HG02938 (cell line): ENCODE results near the gene KIF13A.
"Not testable (repeated sequence)": the region's sequence is repeated elsewhere in the genome, so short reads cannot be mapped to it uniquely, and the experiment has no call there.

ENCODE experiments used
- ATAC-seq: cut with Tn5 transposase; IDR thresholded peaks from one replicate; pipeline ENCODE4 v1.9.1; 2021; ENCODE audit warnings: mild to moderate bottlenecking, moderate library complexity; ENCODE audit not compliant: unreplicated experiment

The KIF13A gene

GRCh38 chr6:17813542-17813941 is 173.9 kb downstream of the KIF13A start:
- no peak for ATAC-seq

DNA sequence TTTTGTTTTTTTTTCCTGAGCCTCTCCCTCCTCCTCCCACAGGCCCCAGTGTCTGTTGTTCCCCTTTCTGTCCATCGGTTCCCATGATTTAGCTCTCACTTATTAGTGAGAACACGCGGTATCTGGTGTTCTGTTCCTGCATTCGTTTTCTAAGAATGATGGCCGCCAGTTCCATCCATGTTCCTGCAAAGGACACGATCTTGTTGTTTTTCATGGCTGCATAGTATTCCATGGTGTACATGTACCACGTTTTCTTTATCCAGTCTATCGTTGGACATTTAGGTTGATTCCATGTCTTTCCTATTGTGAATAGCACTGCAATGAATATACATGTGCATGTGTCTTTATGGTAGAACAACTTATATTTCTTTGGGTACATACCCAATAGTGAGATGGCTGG is 175.1 kb downstream of the KIF13A start:
- ATAC-seq = no peak

- ATAC-seq = no peak
Measured at GRCh38 chr6:17808609-17809008, 178.8 kb downstream of the KIF13A start.

GRCh38 chr6:17807431-17807830 is 180.0 kb downstream of the KIF13A start:
- ATAC-seq = not testable (repeated sequence)

GRCh38 chr6:17803409-17803808 is 184.0 kb downstream of the KIF13A start:
- ATAC-seq = no peak

- ATAC-seq = no peak
Measured at GRCh38 chr6:17798477-17799154, 188.8 kb downstream of the KIF13A start.

- no peak for ATAC-seq
Measured at GRCh38 chr6:17790489-17790888, 196.9 kb downstream of the KIF13A start.

DNA sequence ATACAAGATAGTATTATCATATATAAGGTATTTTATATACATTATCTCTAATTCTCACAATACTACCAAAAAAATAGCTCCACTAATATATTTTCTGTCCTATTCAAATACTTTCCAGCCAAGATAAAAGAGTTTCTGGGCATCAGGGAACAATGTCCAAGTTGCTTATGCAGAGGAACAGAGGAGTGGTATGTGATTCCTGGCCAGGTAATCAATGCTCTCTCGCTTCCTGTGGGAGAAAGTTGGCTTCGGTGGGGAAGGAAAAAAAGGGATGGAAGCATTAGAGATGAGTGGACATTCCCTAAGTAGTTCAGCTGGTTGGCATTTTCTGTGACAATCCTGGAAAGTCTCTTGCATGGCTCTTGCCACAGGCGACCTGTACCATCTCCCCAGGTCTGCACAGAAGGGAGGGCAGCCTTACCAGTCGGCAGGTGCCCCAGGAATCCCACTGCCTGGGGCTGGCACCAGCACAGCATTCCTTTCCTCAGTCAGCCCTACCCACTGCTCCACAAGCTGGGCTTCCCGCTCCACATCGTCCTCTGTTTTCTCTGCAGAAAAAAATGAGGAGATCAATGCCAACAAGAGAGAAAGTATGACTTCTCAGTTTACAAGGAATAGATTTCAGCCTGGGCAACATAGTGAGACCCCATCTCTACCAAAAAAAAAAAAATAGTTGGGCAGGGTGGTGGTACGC is 202.2 kb downstream of the KIF13A start:
- ATAC-seq = no peak

GRCh38 chr6:17780061-17780460 is 207.4 kb downstream of the KIF13A start:
- no peak for ATAC-seq

DNA sequence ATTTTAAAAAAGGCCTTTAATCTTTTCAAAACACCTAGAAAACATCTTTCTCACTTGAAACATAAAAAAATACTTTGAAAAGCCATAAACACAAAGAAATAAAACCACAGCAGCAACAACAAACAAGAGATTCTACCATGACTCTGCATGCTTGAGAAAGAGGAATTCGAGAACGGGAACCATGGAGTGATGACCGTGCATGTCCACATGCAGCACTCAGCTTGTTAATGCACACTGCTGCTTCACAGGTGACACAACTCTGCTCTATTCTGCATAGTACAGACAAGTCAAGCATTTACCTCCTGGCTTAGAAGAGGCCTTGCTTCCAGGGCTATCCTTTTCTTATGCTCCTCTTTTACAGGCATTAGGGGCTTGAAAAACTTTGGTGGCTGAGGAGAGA is 215.8 kb downstream of the KIF13A start:
- ATAC-seq = no peak

- ATAC-seq = no peak
Measured at GRCh38 chr6:17768881-17769280, 218.6 kb downstream of the KIF13A start.

DNA sequence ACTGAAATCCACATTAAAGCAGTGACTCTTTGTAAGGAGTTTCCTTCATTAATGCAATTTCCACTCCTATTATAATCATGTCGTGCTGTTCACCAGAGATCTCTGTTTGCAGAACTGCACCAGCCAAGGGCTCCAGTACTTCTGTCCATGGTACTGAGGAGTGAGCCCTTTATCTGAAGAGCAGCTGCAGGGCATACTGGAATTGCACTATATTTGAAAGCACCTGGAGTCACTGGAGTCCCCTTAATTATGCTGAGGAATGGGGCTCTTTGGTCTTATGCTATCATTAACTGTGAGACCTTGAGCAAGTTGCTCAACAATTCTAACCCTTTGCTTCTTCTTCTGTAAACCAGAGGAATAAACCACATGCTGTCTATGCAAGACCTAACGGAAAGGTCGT is 219.0 kb downstream of the KIF13A start:
- no peak for ATAC-seq

- ATAC-seq = no peak
Measured at GRCh38 chr6:17762651-17763050, 224.8 kb downstream of the KIF13A start.

- no peak for ATAC-seq
Measured at GRCh38 chr6:17758119-17758518, 229.3 kb downstream of the KIF13A start.

GRCh38 chr6:17754254-17754653 is 233.2 kb downstream of the KIF13A start:
- no peak for ATAC-seq

- not testable (repeated sequence) for ATAC-seq
Measured at GRCh38 chr6:17745324-17745723, 242.1 kb downstream of the KIF13A start.

DNA sequence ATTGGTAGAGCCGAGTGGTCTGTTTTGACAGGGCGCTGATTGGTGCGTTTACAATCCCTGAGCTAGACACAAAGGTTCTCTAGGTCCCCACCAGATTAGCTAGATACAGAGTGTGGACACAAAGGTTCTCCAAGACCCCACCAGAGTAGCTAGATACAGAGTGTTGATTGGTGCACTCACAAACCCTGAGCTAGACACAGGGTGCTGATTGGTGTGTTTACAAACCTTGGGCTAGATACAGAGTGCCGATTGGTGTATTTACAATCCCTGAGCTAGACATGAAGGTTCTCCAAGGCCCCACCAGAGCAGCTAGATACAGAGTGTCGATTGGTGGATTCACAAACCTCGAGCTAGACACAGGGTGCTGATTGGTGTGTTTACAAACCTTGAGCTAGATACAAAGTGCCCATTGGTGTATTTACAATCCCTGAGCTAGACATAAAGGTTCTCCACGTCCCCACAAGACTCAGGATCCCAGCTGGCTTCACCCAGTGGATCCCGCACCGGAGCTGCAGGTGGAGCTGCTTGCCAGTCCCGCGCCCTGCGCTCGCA is 242.6 kb downstream of the KIF13A start:
- not testable (repeated sequence) for ATAC-seq

- no peak for ATAC-seq
Measured at GRCh38 chr6:17744019-17744756, 243.2 kb downstream of the KIF13A start.

DNA sequence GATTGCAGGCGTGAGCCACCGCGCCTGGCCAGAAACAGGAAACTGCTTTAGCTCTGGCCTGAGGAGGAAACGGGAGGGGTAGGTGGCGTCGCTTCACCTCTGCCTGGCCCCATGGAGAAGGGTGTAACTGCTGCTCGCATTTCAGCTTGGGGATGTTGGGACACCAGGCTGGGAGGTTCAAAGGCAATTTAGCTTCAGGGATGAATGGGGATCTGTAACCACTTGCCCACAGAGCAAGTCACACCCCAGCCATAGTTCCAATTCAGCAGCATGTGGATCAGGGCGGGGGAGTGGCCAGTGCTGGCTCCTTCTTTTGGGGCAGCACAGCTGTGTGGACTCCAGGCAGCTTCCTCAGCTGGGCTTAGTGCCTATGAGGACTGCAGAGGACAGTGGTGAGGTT is 245.9 kb downstream of the KIF13A start:
- no peak for ATAC-seq

DNA sequence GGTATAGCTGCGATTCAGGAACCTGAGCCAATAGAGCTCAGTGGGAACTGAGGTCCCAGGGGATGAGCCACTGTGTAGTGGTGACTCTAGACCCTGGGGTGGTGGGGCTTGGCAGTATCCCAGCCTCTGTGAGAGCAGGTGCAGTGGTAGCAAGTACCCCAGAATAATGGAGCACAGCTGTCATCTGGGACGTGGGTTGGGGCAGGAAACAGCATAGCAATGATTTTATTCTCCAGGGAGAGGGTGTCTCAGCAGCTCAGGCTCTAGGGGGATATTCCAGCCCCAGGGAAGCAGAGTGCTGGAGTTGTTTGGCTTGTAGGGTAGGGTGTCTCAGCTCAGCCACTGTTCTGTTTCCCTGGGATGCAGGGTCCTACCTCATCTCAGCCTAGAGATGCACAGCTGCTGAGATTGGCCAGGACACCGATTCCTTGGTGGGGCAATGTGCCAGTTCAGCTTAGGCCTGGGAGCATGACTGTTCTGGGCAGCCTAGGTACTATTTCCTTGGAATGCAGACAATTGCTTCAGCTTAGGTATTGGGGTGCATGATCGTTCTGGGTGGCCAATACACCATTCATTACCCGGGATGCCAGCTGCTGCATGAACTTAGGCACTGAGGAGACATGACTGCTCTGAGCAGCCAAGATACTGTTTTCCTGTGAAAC is 246.7 kb downstream of the KIF13A start:
- no peak for ATAC-seq

DNA sequence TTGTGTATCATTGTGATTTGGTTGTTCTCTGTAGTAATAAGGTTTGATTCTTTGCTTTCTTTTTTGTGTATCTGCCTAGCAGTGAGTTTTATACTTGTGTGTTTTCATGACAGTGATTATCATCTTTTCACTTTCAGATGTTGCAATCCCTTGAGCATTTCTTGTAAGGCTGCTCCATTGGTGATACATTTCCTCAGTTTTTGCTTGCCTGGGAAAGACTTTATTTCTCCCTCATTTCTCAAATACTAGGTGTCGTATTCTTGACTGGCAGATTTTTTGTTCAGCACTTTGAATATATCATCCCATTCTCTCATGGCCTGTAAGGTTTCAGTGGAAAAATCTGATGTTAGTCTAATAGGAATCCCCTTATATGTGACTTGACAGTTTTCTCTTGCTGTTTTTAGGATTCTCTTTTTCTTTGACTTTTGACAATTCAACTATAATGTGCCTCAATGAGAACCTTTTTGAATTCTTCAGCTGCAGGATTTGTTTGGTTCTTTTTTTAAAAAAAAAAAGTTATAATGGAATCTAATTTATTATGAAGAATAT is 249.7 kb downstream of the KIF13A start:
- no peak for ATAC-seq
